ENCODE results near the gene DDAH2.
"Not testable (repeated sequence)": the region's sequence is repeated elsewhere in the genome, so short reads cannot be mapped to it uniquely, and the experiment has no call there.

DDAH2 gene

GRCh38 chr6:31712296-31712695, 16.8 kb downstream of the DDAH2 start:
- no peak for DNase-seq

GRCh38 chr6:31711233-31711632, 17.9 kb downstream of the DDAH2 start:
- DNase-seq: no peak

GRCh38 chr6:31710523-31711219, 18.4 kb downstream of the DDAH2 start:
- DNase-seq: no peak

GRCh38 chr6:31709157-31709556, 19.9 kb downstream of the DDAH2 start:
- not testable (repeated sequence) for DNase-seq

GRCh38 chr6:31708224-31708623, 20.9 kb downstream of the DDAH2 start:
- no peak for DNase-seq

- no peak for DNase-seq
These were observed 21.4 kb downstream of the DDAH2 start for GRCh38 chr6:31707701-31708100.

GRCh38 chr6:31706599-31706998, 22.5 kb downstream of the DDAH2 start, which contains the start of gene LY6G6F:
Gene LY6G6F, plus strand, starts transcription at chr6:31706866. Its CDS starts 41 bp downstream, at chr6:31706907.
- DNase-seq: no peak

GRCh38 chr6:31705931-31706330, 23.2 kb downstream of the DDAH2 start:
- DNase-seq: no peak

GRCh38 chr6:31702819-31703716, 26.0 kb downstream of the DDAH2 start, which contains the start of gene ABHD16A:
Gene ABHD16A, minus strand, starts transcription at chr6:31703324. Its CDS starts 43 bp downstream, at chr6:31703281.
- peak; percentile 84 to 99 for DNase-seq

GRCh38 chr6:31702405-31702818, 26.7 kb downstream of the DDAH2 start:
- DNase-seq: no peak

- DNase-seq: no peak
These were observed 27.3 kb downstream of the DDAH2 start for GRCh38 chr6:31701666-31702404.

- no peak for DNase-seq
These were observed 28.2 kb downstream of the DDAH2 start for GRCh38 chr6:31700740-31701401.

GRCh38 chr6:31697555-31697954, 31.5 kb downstream of the DDAH2 start:
- DNase-seq: no peak

GRCh38 chr6:31693535-31693934, 35.6 kb downstream of the DDAH2 start:
- no peak for DNase-seq

GRCh38 chr6:31692886-31693285, 36.2 kb downstream of the DDAH2 start:
- no peak for DNase-seq

- no peak for DNase-seq
These were observed 36.7 kb downstream of the DDAH2 start for GRCh38 chr6:31692353-31692752.

GRCh38 chr6:31691564-31692108, 37.5 kb downstream of the DDAH2 start:
- DNase-seq: no peak

GRCh38 chr6:31691078-31691463, 38.0 kb downstream of the DDAH2 start:
- DNase-seq: no peak

- no peak for DNase-seq
These were observed 38.6 kb downstream of the DDAH2 start for GRCh38 chr6:31690231-31691077.

GRCh38 chr6:31689249-31690110, 39.6 kb downstream of the DDAH2 start:
- no peak for DNase-seq

Data from cerebellar nuclear complex (tissue), 1 donor.